HG03342 (cell line): ENCODE measurements around the gene CDK14.

Source experiments
- ATAC-seq: cut with Tn5 transposase; IDR thresholded peaks from one replicate; pipeline ENCODE4 v1.9.1; 2021; ENCODE audit warnings: mild to moderate bottlenecking, moderate library complexity; ENCODE audit not compliant: unreplicated experiment

The CDK14 gene

DNA sequence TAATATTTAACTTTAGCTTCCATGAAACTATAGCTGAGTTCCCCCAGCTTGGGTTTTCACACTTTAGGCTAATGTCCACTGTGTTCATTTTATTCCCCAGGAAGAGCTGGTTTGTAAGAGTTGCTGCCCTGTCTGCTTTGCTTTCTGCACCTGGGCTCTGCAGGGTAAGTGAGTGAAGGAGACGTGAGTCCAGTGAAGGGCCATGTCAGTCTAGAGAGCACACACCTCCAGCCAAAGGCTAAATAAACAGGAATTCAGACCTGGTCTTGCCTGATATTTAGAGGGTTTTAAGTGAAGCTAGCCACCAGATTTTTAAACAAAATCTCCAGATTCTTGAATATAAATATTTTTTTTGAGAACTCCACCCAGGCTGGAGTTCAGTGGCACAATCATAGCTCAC, 643.7 kb downstream of the CDK14 start:
- ATAC-seq = no peak

DNA sequence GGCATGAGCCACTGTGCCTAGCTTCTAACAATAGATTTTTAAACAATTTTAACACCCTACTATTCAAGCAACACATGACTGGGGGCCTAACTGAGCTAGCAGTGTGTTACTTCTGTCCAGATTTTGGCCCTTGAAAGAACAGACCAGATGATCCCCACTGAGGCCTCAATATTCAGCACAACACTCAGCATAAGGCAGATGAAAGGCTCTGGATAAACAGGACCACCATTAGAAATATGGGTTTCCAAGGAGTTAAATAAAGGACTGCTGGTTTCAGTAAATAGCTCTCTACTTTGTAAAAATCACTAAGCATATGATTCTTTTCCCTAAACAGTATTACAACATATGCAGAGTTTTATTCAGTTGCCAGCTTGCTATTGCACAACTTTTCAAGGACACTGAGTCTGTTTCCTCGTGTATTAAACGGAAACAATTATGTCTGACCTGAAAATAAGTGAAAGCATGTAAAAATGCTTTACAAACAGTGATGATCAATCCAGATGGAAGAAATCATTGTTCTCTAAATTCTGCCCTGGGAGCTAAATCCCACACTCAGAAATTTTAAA, 644.3 kb downstream of the CDK14 start:
- no peak for ATAC-seq

GRCh38 chr7:91242097-91242844, 646.1 kb downstream of the CDK14 start:
- no peak for ATAC-seq

GRCh38 chr7:91243591-91244301, 647.6 kb downstream of the CDK14 start:
- ATAC-seq = no peak

DNA sequence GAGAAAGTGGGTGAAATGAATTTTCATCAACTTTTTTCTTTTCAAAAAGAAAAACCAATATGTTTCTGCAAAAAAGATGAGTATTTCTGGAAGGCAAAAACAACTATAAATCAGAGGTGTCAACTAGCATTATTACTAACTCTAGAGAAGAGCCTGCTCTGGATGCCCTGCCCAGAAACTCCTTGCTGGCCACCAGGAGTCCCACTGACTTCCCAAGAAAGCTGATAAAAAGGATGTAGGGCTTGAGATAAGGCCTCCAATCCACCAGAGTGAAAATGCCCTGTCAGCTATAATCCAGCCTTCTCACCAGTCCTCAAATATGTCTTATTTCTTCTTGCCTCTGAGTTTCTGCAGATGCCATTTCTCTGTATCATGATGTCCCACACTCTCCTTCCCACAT, 651.4 kb downstream of the CDK14 start:
- no peak for ATAC-seq

DNA sequence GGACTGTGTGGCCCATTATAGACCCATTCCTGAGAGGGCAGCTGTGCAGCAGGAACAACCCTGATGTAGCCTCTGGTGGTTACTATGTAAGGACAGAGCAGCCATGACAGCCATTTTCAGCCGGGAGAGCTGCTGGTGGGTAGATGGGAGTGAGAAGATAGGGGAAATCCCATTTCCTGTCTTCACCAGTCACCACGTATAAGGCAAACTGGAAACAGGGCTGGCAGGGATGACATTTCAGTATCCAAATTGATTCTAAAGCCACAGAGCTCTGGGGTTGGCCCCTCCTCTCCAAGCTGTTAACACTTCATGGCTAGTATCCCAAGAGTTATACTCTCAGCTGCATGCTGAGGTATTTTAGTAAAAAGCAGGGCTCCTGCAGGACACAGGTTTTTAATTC, 652.9 kb downstream of the CDK14 start:
- ATAC-seq = no peak

GRCh38 chr7:91249506-91250233, 653.5 kb downstream of the CDK14 start:
- no peak for ATAC-seq

GRCh38 chr7:91250706-91251105, 654.6 kb downstream of the CDK14 start:
- no peak for ATAC-seq

GRCh38 chr7:91251877-91252276, 655.8 kb downstream of the CDK14 start:
- ATAC-seq = no peak
